ENCODE data around the gene LHX1. TPM values are rescaled to one million over a fixed set of nuclear protein-coding genes. Genes with fewer than 3 reads are reported as not detected.

Gene LHX1
- total RNA-seq, 1 donor from 2014 or later, result 1.1 TPM

GRCh38 chr17:36923814-36924221 lies 13.5 kb upstream of the LHX1 start:
- Mint-ChIP-seq H3K27me3 (ENCODE audit: low read depth) (peaks cover 66% of the 10 kb centered on the region), H3K9me3 (no peaks in the 10 kb centered on the region), H3K4me1 (peaks cover 23% of the 10 kb centered on the region), H3K36me3 (ENCODE audit: low read depth) (peaks cover 2% of the 10 kb centered on the region), H3K27ac (ENCODE audit: unreplicated experiment) (no peak overlapping the region), H3K4me3 (no peak overlapping the region)
- no peak for TF ChIP-seq CTCF (conservative IDR thresholded peaks at IDR 0.05)
- no peak for DNase-seq (ENCODE audit: low read depth, low spot score)

GRCh38 chr17:36926226-36926625 lies 11.0 kb upstream of the LHX1 start:
- Mint-ChIP-seq H3K4me3 (no peak overlapping the region), H3K27ac (ENCODE audit: unreplicated experiment) (no peak overlapping the region), H3K4me1 (peaks cover 9% of the 10 kb centered on the region), H3K9me3 (no peaks in the 10 kb centered on the region), H3K27me3 (ENCODE audit: low read depth) (peaks cover 69% of the 10 kb centered on the region), H3K36me3 (ENCODE audit: low read depth) (peaks cover 2% of the 10 kb centered on the region)
- TF ChIP-seq CTCF (conservative IDR thresholded peaks at IDR 0.05), result no peak
- DNase-seq (ENCODE audit: low read depth, low spot score), result no peak

- Mint-ChIP-seq H3K36me3 (ENCODE audit: low read depth) (peaks cover 2% of the 10 kb centered on the region), H3K4me1 (peaks cover 6% of the 10 kb centered on the region), H3K9me3 (no peaks in the 10 kb centered on the region), H3K27ac (ENCODE audit: unreplicated experiment) (no peak overlapping the region), H3K4me3 (no peak overlapping the region), H3K27me3 (ENCODE audit: low read depth) (peaks cover 69% of the 10 kb centered on the region)
- no peak for DNase-seq (ENCODE audit: low read depth, low spot score)
- no peak for TF ChIP-seq CTCF (conservative IDR thresholded peaks at IDR 0.05)
Measured at GRCh38 chr17:36926701-36927100, 10.6 kb upstream of the LHX1 start.

- peaks cover 85% of the 10 kb centered on the region for H3K27me3 Mint-ChIP-seq (ENCODE audit: low read depth)
- H3K4me3 Mint-ChIP-seq, result no peak overlapping the region
- no peak for DNase-seq (ENCODE audit: low read depth, low spot score)
- TF ChIP-seq CTCF (conservative IDR thresholded peaks at IDR 0.05), result no peak
- peaks cover 20% of the 10 kb centered on the region for H3K4me1 Mint-ChIP-seq
- peaks cover 2% of the 10 kb centered on the region for H3K36me3 Mint-ChIP-seq (ENCODE audit: low read depth)
- no peak overlapping the region for H3K27ac Mint-ChIP-seq (ENCODE audit: unreplicated experiment)
- H3K9me3 Mint-ChIP-seq, result no peaks in the 10 kb centered on the region
Measured at GRCh38 chr17:36928471-36929345, 8.6 kb upstream of the LHX1 start.

GRCh38 chr17:36929851-36930582 lies 7.3 kb upstream of the LHX1 start:
- Mint-ChIP-seq H3K36me3 (ENCODE audit: low read depth) (peaks cover 2% of the 10 kb centered on the region), H3K4me1 (peaks cover 24% of the 10 kb centered on the region), H3K27ac (ENCODE audit: unreplicated experiment) (no peak overlapping the region), H3K27me3 (ENCODE audit: low read depth) (peaks cover 95% of the 10 kb centered on the region), H3K4me3 (no peak overlapping the region), H3K9me3 (no peaks in the 10 kb centered on the region)
- TF ChIP-seq CTCF (conservative IDR thresholded peaks at IDR 0.05), result no peak
- DNase-seq (ENCODE audit: low read depth, low spot score), result no peak

Measured in neural crest cell (in vitro differentiated cells).